ENCODE data around the gene FAM83B.

Gene FAM83B

DNA sequence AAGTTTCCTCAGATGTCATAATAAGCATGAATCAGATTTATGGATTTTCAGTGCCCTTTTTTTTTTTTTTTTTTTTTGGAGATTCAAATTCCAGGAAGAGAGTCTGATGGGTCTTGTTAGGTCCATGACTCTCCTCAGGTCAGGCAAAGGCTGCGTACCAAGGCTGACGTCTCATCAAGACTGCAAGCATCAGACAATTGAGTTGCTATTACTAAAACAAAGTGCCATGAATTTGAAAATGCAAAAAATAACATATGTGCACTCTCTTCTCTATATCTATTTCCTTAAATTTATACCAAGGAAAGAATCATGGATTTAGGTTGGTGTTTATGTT is 134.7 kb downstream of the FAM83B start:
- no peak for DNase-seq (ENCODE audit: low read depth)

DNA sequence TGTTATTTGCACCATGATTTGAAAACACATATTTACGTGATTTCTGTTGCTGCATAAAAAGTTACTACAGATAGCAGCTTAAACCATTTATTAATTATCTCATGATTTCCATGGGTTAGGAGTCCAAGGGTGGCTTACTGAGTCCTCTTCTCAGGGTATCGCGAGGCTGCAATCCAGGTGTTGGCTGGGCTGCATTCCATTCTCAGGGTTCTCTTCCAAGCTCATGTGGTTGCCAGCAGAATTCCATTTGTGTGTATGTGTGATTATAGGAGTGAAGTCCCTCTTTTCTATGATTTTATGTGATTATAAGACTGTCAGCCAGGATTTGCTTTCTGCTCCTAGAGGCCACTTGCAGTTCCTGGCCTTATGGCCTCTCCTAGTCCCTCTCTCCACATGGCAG is 135.1 kb downstream of the FAM83B start:
- DNase-seq (ENCODE audit: low read depth), result no peak

DNA sequence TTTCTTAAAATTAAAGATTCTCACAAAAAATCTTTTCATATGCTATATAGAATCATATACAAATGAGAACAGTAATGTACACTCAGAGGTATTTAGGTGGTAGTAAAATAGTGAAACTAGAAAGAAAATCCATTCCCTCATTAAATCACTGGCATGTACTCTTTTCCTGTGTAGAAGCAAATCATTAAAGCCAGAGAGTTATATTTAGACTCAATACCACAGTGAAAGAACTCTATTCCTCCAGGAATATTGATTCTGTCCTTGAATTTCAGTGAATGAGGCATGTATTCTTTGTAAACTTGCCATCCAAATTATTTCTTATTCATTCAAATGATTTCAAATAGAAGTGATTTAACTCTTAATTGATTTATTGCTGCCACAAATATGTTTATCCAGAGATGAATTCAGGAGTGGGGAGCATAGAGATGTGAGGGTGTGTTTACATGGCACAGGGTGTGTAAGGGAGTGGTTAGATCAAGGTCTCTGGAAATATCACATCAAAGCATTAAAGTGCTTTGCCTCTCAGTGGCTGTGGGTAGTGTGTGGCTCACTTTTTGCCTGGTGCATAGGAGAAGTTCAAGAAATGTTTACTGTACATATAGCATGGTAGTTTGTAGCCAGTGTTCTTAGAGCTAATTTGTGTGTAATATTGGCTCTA is 141.2 kb downstream of the FAM83B start:
- no peak for DNase-seq (ENCODE audit: low read depth)

DNA sequence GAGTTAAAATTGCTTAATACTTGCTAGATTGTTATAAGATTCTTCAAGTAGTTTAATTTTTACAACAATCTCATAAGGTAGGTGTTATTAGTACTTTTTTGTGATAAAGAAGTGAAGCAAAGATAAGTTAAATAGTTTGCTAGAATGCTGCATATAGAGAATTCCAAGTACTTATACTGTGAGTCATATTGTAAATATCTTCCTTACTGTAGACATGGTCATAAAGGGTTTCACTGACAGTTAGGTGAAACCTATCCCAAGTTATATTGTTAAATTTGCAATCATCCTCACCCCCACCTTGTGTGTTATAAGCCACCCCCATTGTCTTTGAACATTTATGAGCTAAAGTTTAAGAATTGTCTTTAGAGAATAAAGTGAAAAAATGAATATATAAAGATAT is 142.0 kb downstream of the FAM83B start:
- DNase-seq (ENCODE audit: low read depth), result no peak

DNA sequence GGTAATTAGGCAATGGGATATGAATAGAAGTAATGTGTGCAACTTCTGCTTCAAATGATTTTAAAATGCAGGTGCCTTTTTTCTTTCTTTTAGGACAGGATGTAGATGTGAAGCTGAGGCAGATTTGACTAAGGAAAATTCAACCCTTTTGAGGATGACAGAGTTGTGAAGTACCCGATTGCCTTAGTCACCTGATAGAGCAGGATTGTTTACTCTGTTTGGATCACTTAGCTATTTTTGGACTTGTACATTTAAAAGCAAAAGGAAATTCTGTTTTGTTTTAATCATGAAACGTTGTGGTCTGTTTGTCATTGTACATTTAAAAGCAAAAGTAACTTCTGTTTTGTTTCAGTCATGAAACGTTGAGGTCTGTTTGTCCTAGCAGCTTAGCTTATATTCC is 143.4 kb downstream of the FAM83B start:
- DNase-seq (ENCODE audit: low read depth), result no peak
